ENCODE results near the gene RIMBP2. TPM values are rescaled to one million over a fixed set of nuclear protein-coding genes. Genes with fewer than 3 reads are reported as not detected.

The RIMBP2 gene
- total RNA-seq, 2 experiments from 2014 or later = not detected

- Mint-ChIP-seq H3K9me3 (no peaks in the 10 kb centered on the region), H3K27ac (no peak overlapping the region), H3K36me3 (ENCODE audit: low read depth) (no peaks in the 10 kb centered on the region), H3K4me1 (ENCODE audit: low read depth) (no peaks in the 10 kb centered on the region), H3K4me3 (no peak overlapping the region), H3K27me3 (peaks cover 22% of the 10 kb centered on the region)
- no peak for TF ChIP-seq CTCF (IDR thresholded peaks at IDR 0.05)
- CTCF ChIA-PET = no interaction called here
- intact Hi-C loops (cut with DNase I, micrococcal nuclease) = no loop called here
- no peaks in the 10 kb centered on the region for H3K4me1 ChIP-seq (ENCODE audit: insufficient read depth, low read length)
- no peak for ATAC-seq (ENCODE audit: poor library complexity)
- H3K36me3 ChIP-seq (ENCODE audit: insufficient read depth, low read length) = no peaks in the 10 kb centered on the region
- no peak for DNase-seq
- H3K27me3 ChIP-seq (ENCODE audit: control insufficient read depth in 1 of 2, insufficient read depth in 2 of 2, low read length in 2 of 2) = peaks cover 0 to 3% of the 10 kb centered on the region in 2 experiments
- H3K4me3 ChIP-seq (ENCODE audit: low read length) = no peak overlapping the region
- POLR2A ChIA-PET = no interaction called here
- H3K9me3 ChIP-seq (ENCODE audit: control insufficient read depth in 1 of 2, insufficient read depth in 1 of 2, low read length in 2 of 2) = peaks cover 5 to 16% of the 10 kb centered on the region in 2 experiments
- no peak overlapping the region for H3K27ac ChIP-seq (ENCODE audit: low read depth in 1 of 2, low read length in 2 of 2)
These were observed 194.5 kb downstream of the RIMBP2 start for GRCh38 chr12:130521375-130522124.

- no peaks in the 10 kb centered on the region for H3K9me3 Mint-ChIP-seq
- TF ChIP-seq CTCF (IDR thresholded peaks at IDR 0.05) = no peak
- DNase-seq (no peak), ATAC-seq (ENCODE audit: poor library complexity) (no peak)
- H3K9me3 ChIP-seq (ENCODE audit: control insufficient read depth in 1 of 2, insufficient read depth in 1 of 2, low read length in 2 of 2) = peaks cover 5 to 13% of the 10 kb centered on the region in 2 experiments
- peaks cover 0 to 3% of the 10 kb centered on the region in 2 experiments for H3K27me3 ChIP-seq (ENCODE audit: control insufficient read depth in 1 of 2, insufficient read depth in 2 of 2, low read length in 2 of 2)
- no peak overlapping the region for H3K27ac ChIP-seq (ENCODE audit: low read depth in 1 of 2, low read length in 2 of 2)
- no peaks in the 10 kb centered on the region for H3K4me1 ChIP-seq (ENCODE audit: insufficient read depth, low read length)
- ChIA-PET CTCF (no interaction called here), POLR2A (no interaction called here)
- no peak overlapping the region for H3K4me3 Mint-ChIP-seq
- intact Hi-C loops (cut with DNase I, micrococcal nuclease) = no loop called here
- no peak overlapping the region for H3K4me3 ChIP-seq (ENCODE audit: low read length)
- H3K27me3 Mint-ChIP-seq = peaks cover 22% of the 10 kb centered on the region
- H3K36me3 ChIP-seq (ENCODE audit: insufficient read depth, low read length) = no peaks in the 10 kb centered on the region
- H3K4me1 Mint-ChIP-seq (ENCODE audit: low read depth) = no peaks in the 10 kb centered on the region
- H3K36me3 Mint-ChIP-seq (ENCODE audit: low read depth) = no peaks in the 10 kb centered on the region
- no peak overlapping the region for H3K27ac Mint-ChIP-seq
These were observed 195.3 kb downstream of the RIMBP2 start for GRCh38 chr12:130520784-130521183.

- no peak overlapping the region for H3K27ac Mint-ChIP-seq
- no peak for ATAC-seq (ENCODE audit: poor library complexity)
- TF ChIP-seq CTCF (IDR thresholded peaks at IDR 0.05) = no peak
- H3K27ac ChIP-seq (ENCODE audit: low read depth in 1 of 2, low read length in 2 of 2) = no peak overlapping the region
- intact Hi-C loops (cut with DNase I, micrococcal nuclease) = no loop called here
- ChIA-PET POLR2A (no interaction called here), CTCF (no interaction called here)
- H3K4me1 ChIP-seq (ENCODE audit: insufficient read depth, low read length) = no peaks in the 10 kb centered on the region
- no peak overlapping the region for H3K4me3 Mint-ChIP-seq
- peaks cover 2% of the 10 kb centered on the region for H3K9me3 Mint-ChIP-seq
- H3K36me3 Mint-ChIP-seq (ENCODE audit: low read depth) = no peaks in the 10 kb centered on the region
- H3K4me3 ChIP-seq (ENCODE audit: low read length) = no peak overlapping the region
- H3K9me3 ChIP-seq (ENCODE audit: control insufficient read depth in 1 of 2, insufficient read depth in 1 of 2, low read length in 2 of 2) = peaks cover 5 to 15% of the 10 kb centered on the region in 2 experiments
- H3K4me1 Mint-ChIP-seq (ENCODE audit: low read depth) = no peaks in the 10 kb centered on the region
- H3K36me3 ChIP-seq (ENCODE audit: insufficient read depth, low read length) = no peaks in the 10 kb centered on the region
- no peak for DNase-seq
- H3K27me3 ChIP-seq (ENCODE audit: control insufficient read depth in 1 of 2, insufficient read depth in 2 of 2, low read length in 2 of 2) = peaks cover 0 to 3% of the 10 kb centered on the region in 2 experiments
- peaks cover 15% of the 10 kb centered on the region for H3K27me3 Mint-ChIP-seq
These were observed 198.5 kb downstream of the RIMBP2 start for GRCh38 chr12:130517588-130517987.
